NCI-H748 (cell line): ENCODE measurements around the gene NIPA2.
"Not testable (repeated sequence)": the region's sequence is repeated elsewhere in the genome, so short reads cannot be mapped to it uniquely, and the experiment has no call there.

Source experiments
- DNase-seq: peaks from one replicate; lab custom pipeline; 2025; ENCODE audit not compliant: unreplicated experiment; lab: John Stamatoyannopoulos, UW

Gene NIPA2

GRCh38 chr15:22838292-22839042, at the start of gene NIPA2:
Gene NIPA2 (plus strand): TSS chr15:22838666. CDS start chr15:22851732, 13,066 bp downstream.
- peak; percentile 95 for DNase-seq

- DNase-seq = no peak
These were observed 44.4 kb upstream of the NIPA2 start for GRCh38 chr15:22794063-22794462.

GRCh38 chr15:22794621-22795167, 43.8 kb upstream of the NIPA2 start:
- DNase-seq = no peak

- DNase-seq = no peak
These were observed 43.0 kb upstream of the NIPA2 start for GRCh38 chr15:22795206-22796063.

GRCh38 chr15:22796079-22796478, 42.4 kb upstream of the NIPA2 start:
- DNase-seq = no peak

- no peak for DNase-seq
These were observed 38.6 kb upstream of the NIPA2 start for GRCh38 chr15:22799902-22800301.

GRCh38 chr15:22803006-22803405, 35.5 kb upstream of the NIPA2 start:
- not testable (repeated sequence) for DNase-seq

- no peak for DNase-seq
These were observed 32.3 kb upstream of the NIPA2 start for GRCh38 chr15:22806156-22806555.

GRCh38 chr15:22806664-22807063, 31.8 kb upstream of the NIPA2 start:
- DNase-seq = no peak

- not testable (repeated sequence) for DNase-seq
These were observed 30.6 kb upstream of the NIPA2 start for GRCh38 chr15:22807831-22808230.

GRCh38 chr15:22808240-22808639, 30.2 kb upstream of the NIPA2 start:
- no peak for DNase-seq

GRCh38 chr15:22808761-22809280, 29.6 kb upstream of the NIPA2 start:
- no peak for DNase-seq

- DNase-seq = no peak
These were observed 28.2 kb upstream of the NIPA2 start for GRCh38 chr15:22810033-22810852.

GRCh38 chr15:22810853-22811338, 27.6 kb upstream of the NIPA2 start:
- DNase-seq = no peak

GRCh38 chr15:22811640-22812039, 26.8 kb upstream of the NIPA2 start:
- peak; percentile 8 for DNase-seq

GRCh38 chr15:22813844-22814243, 24.6 kb upstream of the NIPA2 start:
- no peak for DNase-seq

GRCh38 chr15:22815766-22816165, 22.7 kb upstream of the NIPA2 start:
- peak; percentile 20 for DNase-seq

- DNase-seq = no peak
These were observed 18.8 kb upstream of the NIPA2 start for GRCh38 chr15:22819651-22820050.

- DNase-seq = no peak
These were observed 14.9 kb upstream of the NIPA2 start for GRCh38 chr15:22823495-22824128.

- DNase-seq = no peak
These were observed 11.3 kb upstream of the NIPA2 start for GRCh38 chr15:22827125-22827524.
